BE2C (cell line): ENCODE measurements around the gene NAV2.
A peak's percentile ranks its signal among the peaks of the same experiment; 100 is the strongest.

Experiments used
- DNase-seq: peaks from one replicate; pipeline ENCODE4 v3.0.0-alpha.2; 2020
- H3K27me3 ChIP-seq: fragments of 250-450 bp; sonication (Bioruptor Pico); 2 replicates; pipeline ENCODE4 v1.5.1; 2020; ENCODE audit warnings: mild to moderate bottlenecking
- H3K36me3 ChIP-seq: fragments of 250-450 bp; sonication (Bioruptor Pico); 2 replicates; pipeline ENCODE4 v1.5.1; 2020; ENCODE audit warnings: mild to moderate bottlenecking
- H3K4me1 ChIP-seq: fragments of 250-450 bp; sonication (Bioruptor Pico); 2 replicates; pipeline ENCODE4 v1.5.1; 2020
- H3K4me3 ChIP-seq: 2 replicates; pipeline ENCODE4 v1.5.1; 2011; ENCODE audit warnings: low read depth, low read length
- H3K9me3 ChIP-seq: fragments of 250-450 bp; sonication (Bioruptor Pico); 2 replicates; pipeline ENCODE4 v1.5.1; 2020
- TF ChIP-seq, protein P1 (sequence below): IDR thresholded peaks from 2 replicates; pipeline ENCODE4 v1.5.1; 2012; ENCODE audit warnings: mild to moderate bottlenecking, low read depth, low read length

Gene NAV2

DNA sequence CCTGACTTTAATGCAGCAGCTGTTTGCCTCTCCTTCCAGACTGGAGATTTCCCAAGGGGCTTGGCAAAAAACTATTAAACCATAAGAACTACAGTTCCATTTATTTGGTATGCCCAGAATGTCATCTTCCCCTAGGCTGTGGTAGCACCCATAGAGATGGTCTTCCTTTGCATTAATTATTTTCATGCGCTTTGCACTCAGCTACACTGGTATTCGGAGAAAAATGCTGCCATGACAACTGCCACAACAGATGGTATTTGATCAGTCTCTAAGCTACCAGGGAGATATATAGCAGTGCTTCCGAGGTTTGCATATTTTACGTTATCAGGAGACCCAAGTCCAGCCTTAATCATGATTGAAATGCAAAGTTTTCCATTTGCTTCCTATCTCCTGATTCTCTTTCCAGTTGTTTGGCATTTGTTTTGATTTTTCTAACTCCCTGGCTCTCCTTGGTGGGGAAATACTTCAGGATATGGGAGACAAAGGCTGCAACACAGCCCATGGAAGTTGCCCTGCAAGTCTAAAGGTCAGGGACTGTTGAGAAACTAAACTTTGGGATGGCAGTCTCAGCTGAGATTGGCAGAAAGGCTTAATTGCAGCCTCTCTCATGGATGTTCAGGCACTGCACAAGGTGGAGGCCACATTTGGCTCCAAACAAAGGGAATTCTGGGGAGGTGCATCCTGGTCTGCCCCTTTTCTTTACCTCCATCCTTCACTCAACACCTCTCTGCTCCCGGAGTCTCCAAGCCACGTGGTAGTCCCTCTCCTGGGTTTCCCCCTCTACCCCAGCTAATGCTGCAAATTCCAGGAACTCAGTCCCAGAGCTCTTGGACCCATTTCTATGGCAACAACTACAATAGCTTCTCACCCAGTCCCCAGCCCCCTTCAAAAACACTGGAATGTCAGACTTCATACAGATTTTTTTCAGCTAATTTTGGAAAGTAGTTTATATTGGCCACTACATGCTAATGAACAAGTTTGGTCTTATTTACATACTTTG, 151.8 kb downstream of the NAV2 start:
- H3K4me3 ChIP-seq, result no peak overlapping the region
- DNase-seq, result no peak

GRCh38 chr11:19866037-19866436, 153.4 kb downstream of the NAV2 start:
- TF ChIP-seq, protein P1, sequence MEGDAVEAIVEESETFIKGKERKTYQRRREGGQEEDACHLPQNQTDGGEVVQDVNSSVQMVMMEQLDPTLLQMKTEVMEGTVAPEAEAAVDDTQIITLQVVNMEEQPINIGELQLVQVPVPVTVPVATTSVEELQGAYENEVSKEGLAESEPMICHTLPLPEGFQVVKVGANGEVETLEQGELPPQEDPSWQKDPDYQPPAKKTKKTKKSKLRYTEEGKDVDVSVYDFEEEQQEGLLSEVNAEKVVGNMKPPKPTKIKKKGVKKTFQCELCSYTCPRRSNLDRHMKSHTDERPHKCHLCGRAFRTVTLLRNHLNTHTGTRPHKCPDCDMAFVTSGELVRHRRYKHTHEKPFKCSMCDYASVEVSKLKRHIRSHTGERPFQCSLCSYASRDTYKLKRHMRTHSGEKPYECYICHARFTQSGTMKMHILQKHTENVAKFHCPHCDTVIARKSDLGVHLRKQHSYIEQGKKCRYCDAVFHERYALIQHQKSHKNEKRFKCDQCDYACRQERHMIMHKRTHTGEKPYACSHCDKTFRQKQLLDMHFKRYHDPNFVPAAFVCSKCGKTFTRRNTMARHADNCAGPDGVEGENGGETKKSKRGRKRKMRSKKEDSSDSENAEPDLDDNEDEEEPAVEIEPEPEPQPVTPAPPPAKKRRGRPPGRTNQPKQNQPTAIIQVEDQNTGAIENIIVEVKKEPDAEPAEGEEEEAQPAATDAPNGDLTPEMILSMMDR, result no peak
- no peak for DNase-seq
- Histone ChIP-seq H3K9me3 (no peaks in the 10 kb centered on the region), H3K4me3 (no peak overlapping the region), H3K36me3 (no peaks in the 10 kb centered on the region), H3K27me3 (no peaks in the 10 kb centered on the region), H3K4me1 (no peaks in the 10 kb centered on the region)

More for the DNA sequence above, 151.8 kb downstream of the NAV2 start:
- Histone ChIP-seq H3K27me3 (no peaks in the 10 kb centered on the region), H3K36me3 (no peaks in the 10 kb centered on the region), H3K9me3 (no peaks in the 10 kb centered on the region), H3K4me1 (no peaks in the 10 kb centered on the region)
- TF ChIP-seq, protein P1, result no peak

- Histone ChIP-seq H3K4me1 (no peaks in the 10 kb centered on the region), H3K27me3 (no peaks in the 10 kb centered on the region), H3K4me3 (no peak overlapping the region), H3K9me3 (no peaks in the 10 kb centered on the region), H3K36me3 (no peaks in the 10 kb centered on the region)
- DNase-seq, result no peak
- TF ChIP-seq, protein P1, result no peak
These were observed 153.9 kb downstream of the NAV2 start for GRCh38 chr11:19866521-19866920.

GRCh38 chr11:19867064-19867463, 154.4 kb downstream of the NAV2 start:
- H3K4me3 ChIP-seq, result no peak overlapping the region
- H3K9me3 ChIP-seq, result no peaks in the 10 kb centered on the region
- no peaks in the 10 kb centered on the region for H3K4me1 ChIP-seq
- no peaks in the 10 kb centered on the region for H3K27me3 ChIP-seq
- no peak for DNase-seq
- no peaks in the 10 kb centered on the region for H3K36me3 ChIP-seq
- TF ChIP-seq, protein P1, result no peak

DNA sequence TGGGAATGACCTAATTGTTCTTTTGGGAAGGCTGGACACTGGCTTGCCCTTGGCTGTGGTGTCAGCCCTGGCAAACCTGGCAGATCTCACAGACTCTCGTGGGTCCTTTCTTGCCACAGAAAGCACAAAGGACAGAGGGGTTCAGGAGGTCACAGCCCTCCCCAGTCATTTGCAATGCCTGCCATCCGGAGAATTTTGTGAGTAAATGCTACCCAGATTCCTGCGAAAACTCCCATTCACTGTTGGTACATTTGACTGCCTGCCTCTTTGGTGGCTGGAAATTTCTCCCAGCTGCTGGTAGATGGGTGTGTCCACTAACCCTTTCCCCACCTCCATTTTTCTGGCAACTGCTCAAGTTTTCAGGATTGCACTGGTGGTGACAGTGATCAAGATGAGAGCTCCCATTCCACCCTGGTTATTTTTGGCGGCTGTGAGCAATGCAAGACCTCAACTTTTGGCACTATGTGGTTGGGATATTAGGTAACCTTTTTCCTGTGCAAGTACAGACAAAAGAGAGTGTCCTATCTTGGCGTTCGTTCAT, 155.7 kb downstream of the NAV2 start:
- H3K27me3 ChIP-seq, result no peaks in the 10 kb centered on the region
- no peaks in the 10 kb centered on the region for H3K4me1 ChIP-seq
- no peaks in the 10 kb centered on the region for H3K9me3 ChIP-seq
- H3K4me3 ChIP-seq, result no peak overlapping the region
- TF ChIP-seq, protein P1, result no peak
- no peaks in the 10 kb centered on the region for H3K36me3 ChIP-seq
- DNase-seq, result peak; percentile 16

DNA sequence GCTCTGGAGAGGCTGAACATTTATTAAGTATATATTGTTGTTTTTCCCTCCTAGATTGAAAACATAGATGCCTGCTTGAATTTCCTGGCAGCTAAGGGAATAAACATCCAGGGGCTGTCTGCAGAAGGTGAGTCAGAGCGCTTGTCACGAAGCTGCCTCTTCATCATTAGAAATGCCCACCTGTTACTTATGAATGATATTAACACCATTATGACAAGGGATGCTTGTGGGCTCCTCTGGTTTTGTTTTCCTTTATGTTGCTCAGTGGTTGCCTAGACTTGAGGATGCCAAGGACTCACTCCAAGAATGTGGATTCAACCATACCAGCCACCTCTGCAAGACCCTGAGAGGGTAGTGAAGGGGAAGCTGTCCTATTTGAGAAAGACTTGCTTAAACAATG, 156.2 kb downstream of the NAV2 start:
- H3K4me1 ChIP-seq, result no peaks in the 10 kb centered on the region
- no peaks in the 10 kb centered on the region for H3K36me3 ChIP-seq
- H3K4me3 ChIP-seq, result no peak overlapping the region
- DNase-seq, result no peak
- no peaks in the 10 kb centered on the region for H3K27me3 ChIP-seq
- TF ChIP-seq, protein P1, result no peak
- H3K9me3 ChIP-seq, result no peaks in the 10 kb centered on the region
